DND-41 (cell line): ENCODE measurements around the gene EIF4H.

Experiments used
- EZH2 ChIP-seq: IDR thresholded peaks from 3 replicates; pipeline ENCODE4 v1.6.1; 2012; ENCODE audit warnings: borderline replicate concordance, low read depth, mild to moderate bottlenecking, moderate library complexity, low read length, inconsistent platforms; ENCODE audit not compliant: severe bottlenecking
- TF ChIP-seq, protein P1 (sequence below): IDR thresholded peaks from 2 replicates; pipeline ENCODE4 v1.5.1; 2012; ENCODE audit warnings: borderline replicate concordance, low read length, moderate library complexity, mild to moderate bottlenecking; ENCODE audit not compliant: poor library complexity, severe bottlenecking; ENCODE audit errors: extremely low read depth

DNA sequence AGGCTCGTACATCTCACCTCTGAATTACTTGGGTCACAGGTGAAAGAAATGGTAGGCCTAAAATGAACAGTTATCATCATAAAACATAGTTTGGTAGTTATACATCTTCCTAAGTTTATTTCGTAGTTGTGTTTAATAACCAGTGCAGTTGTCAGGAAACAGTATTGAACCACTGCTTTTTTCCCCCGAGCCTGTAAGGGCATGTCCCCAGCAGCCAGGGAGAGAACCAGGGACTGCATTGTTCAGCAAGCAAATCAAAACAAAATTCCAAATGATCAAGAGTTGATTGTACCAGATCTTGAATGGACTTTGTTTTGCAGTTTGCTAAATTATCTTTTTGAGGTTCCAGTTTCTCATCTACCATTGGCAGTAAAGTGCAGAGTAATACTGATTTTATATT lies 2.4 kb downstream of the EIF4H start:
- no peak for TF ChIP-seq EZH2
- TF ChIP-seq, protein P1, sequence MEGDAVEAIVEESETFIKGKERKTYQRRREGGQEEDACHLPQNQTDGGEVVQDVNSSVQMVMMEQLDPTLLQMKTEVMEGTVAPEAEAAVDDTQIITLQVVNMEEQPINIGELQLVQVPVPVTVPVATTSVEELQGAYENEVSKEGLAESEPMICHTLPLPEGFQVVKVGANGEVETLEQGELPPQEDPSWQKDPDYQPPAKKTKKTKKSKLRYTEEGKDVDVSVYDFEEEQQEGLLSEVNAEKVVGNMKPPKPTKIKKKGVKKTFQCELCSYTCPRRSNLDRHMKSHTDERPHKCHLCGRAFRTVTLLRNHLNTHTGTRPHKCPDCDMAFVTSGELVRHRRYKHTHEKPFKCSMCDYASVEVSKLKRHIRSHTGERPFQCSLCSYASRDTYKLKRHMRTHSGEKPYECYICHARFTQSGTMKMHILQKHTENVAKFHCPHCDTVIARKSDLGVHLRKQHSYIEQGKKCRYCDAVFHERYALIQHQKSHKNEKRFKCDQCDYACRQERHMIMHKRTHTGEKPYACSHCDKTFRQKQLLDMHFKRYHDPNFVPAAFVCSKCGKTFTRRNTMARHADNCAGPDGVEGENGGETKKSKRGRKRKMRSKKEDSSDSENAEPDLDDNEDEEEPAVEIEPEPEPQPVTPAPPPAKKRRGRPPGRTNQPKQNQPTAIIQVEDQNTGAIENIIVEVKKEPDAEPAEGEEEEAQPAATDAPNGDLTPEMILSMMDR: no peak
